GM12892 (cell line): ENCODE results near the gene SLC44A3. TPM values are rescaled to one million over a fixed set of nuclear protein-coding genes. Genes with fewer than 3 reads are reported as not detected.

Experiments used
- DNase-seq: peaks from one replicate; pipeline ENCODE4 v3.0.0; 2011; ENCODE audit not compliant: insufficient read length
- FAIRE-seq: peaks from 2 replicates; lab custom pipeline; 2011; peaks lifted over from hg19 to GRCh38; lab: Jason Lieb, UNC
- POLR2A ChIP-seq: IDR thresholded peaks from 2 replicates; pipeline ENCODE4 v1.6.1; 2011; ENCODE audit warnings: low read depth, low read length, control low read depth
- POLR2AphosphoS5 ChIP-seq: IDR thresholded peaks from 2 replicates; pipeline ENCODE4 v1.6.1; 2011; ENCODE audit warnings: low read depth, low read length, control low read depth
- TAF1 ChIP-seq: IDR thresholded peaks from 2 replicates; pipeline ENCODE4 v1.6.1; 2011; ENCODE audit warnings: low read depth, mild to moderate bottlenecking, control low read depth, low read length, borderline replicate concordance
- polyA plus RNA-seq: library from polyadenylated mRNA; unstranded; fragments of >200 nt; gene quantifications from one replicate; pipeline ENCODE4 v1.2.1, GENCODE V29; 2012; ENCODE audit warnings: missing spikeins, inconsistent platforms; ENCODE audit not compliant: missing spikeins

Gene SLC44A3, protein sequence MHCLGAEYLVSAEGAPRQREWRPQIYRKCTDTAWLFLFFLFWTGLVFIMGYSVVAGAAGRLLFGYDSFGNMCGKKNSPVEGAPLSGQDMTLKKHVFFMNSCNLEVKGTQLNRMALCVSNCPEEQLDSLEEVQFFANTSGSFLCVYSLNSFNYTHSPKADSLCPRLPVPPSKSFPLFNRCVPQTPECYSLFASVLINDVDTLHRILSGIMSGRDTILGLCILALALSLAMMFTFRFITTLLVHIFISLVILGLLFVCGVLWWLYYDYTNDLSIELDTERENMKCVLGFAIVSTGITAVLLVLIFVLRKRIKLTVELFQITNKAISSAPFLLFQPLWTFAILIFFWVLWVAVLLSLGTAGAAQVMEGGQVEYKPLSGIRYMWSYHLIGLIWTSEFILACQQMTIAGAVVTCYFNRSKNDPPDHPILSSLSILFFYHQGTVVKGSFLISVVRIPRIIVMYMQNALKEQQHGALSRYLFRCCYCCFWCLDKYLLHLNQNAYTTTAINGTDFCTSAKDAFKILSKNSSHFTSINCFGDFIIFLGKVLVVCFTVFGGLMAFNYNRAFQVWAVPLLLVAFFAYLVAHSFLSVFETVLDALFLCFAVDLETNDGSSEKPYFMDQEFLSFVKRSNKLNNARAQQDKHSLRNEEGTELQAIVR
- not detected for polyA plus RNA-seq

DNA sequence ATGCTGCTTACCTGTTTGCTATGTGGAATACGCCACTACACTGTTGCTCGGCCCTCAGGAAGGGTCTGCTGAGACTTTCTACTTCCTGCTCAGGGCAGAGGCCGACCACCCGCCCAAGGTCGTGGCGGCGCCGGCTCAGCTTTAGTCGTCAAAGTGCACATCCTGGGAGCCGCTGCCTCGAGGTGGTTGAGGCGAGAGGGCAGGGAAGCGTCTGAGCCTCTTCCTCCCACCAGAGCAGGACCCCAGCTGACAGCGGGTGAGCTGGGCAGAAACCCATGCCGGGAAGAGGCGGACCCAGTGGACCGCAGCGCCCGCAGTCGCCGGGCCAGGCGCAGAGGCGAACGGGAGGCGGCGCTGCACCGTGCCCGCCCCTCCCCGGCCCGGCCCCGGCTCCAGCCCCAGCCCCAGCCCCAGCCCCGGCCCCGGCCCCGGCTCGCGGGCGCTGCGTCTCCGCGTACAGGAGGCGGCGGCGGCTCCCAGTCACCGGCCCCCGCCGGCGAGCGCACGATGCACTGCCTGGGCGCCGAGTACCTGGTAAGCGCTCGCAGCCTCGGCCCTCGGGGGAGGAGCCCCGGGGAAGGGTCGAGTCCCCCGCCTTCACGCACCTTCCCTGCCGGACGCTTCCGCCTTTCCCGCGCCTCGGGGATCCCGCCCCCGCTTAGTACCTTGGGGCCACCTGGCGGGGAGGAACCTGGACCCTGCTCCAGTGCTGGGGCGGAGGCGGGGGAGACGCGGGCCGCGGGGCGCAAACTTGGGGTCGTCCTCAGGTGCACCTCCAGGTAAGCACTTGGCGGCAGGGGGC, at the start of gene SLC44A3:
Gene SLC44A3, plus strand, starts transcription at position 413 of the 802 bp plus-strand sequence. Its CDS starts 95 bp downstream, at position 508.
- FAIRE-seq = no peak
- no peak for DNase-seq
- no peak for TF ChIP-seq TAF1
- TF ChIP-seq POLR2A = no peak
- no peak for TF ChIP-seq POLR2AphosphoS5

DNA sequence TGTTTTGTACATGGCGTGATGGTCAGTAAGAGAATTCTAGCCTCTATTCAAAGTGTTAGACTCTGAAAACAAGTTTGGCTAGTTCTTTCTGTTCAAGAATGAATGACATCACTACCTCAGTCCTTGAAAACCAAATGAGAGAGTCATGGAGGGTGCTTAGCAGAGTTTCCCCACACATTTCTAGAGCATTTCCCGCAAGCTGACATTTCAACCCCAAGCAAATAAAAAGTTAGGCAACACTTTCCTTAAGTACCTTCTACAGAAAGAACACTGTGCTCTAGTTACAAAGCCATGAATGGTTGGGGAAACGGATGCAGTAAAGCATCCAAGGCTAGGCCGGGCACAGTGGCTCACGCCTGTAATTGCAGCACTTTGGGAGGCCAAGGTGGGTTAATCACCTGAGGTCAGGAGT, 47.9 kb upstream of the SLC44A3 start:
- no peak for DNase-seq
- no peak for TF ChIP-seq TAF1
- TF ChIP-seq POLR2A = no peak
- TF ChIP-seq POLR2AphosphoS5 = no peak
- no peak for FAIRE-seq

DNA sequence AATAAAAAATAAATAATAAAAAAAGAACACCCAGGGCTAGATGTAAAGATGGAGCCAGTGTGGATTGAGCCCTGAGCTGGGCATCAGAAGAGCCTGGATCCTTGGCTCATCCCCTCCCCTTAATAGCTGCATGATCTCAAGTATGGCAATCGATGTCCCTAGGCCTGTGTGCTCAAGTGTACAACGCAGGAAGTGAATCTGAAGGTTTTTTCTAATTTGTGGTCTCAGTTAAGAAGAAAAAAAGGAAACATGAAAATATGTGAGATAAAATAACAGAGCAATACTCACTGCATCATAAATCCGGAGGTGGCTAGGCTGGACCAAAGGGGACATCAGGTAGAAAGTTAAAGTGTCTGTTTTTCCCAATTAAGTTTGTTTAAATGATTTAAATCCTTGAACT, 47.3 kb upstream of the SLC44A3 start:
- DNase-seq = no peak
- TF ChIP-seq TAF1 = no peak
- TF ChIP-seq POLR2A = no peak
- no peak for TF ChIP-seq POLR2AphosphoS5
- FAIRE-seq = no peak

- no peak for TF ChIP-seq POLR2AphosphoS5
- no peak for TF ChIP-seq TAF1
- no peak for TF ChIP-seq POLR2A
- FAIRE-seq (no peak), DNase-seq (no peak)
These were observed 46.8 kb upstream of the SLC44A3 start for GRCh38 chr1:94773296-94773809.

GRCh38 chr1:94773931-94774422, 46.2 kb upstream of the SLC44A3 start:
- FAIRE-seq = no peak
- TF ChIP-seq POLR2A (no peak), POLR2AphosphoS5 (no peak), TAF1 (no peak)
- no peak for DNase-seq

DNA sequence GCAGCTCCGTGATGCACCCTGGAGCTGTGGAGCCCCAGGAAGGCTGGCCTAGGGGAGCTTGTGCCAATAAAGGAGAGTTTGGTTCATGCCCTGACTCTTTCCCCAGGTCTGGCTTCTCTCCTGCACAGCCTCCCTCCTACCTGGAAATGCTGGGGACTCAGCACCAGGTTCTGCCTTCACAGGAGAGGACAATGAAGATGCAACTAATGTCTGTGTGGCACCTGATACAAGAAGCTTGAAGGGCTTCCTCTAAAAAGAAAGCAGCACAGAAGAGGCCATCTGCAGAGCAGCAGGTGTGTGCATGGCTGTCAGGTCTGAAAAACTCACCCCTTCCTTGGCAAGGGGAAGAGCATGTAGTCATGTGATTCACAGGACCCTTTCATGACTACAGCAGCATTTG, 43.7 kb upstream of the SLC44A3 start:
- FAIRE-seq (no peak), DNase-seq (no peak)
- no peak for TF ChIP-seq POLR2AphosphoS5
- no peak for TF ChIP-seq POLR2A
- no peak for TF ChIP-seq TAF1

- no peak for TF ChIP-seq POLR2A
- TF ChIP-seq POLR2AphosphoS5 = no peak
- TF ChIP-seq TAF1 = no peak
- DNase-seq = no peak
- no peak for FAIRE-seq
These were observed 42.9 kb upstream of the SLC44A3 start for GRCh38 chr1:94777281-94777680.

DNA sequence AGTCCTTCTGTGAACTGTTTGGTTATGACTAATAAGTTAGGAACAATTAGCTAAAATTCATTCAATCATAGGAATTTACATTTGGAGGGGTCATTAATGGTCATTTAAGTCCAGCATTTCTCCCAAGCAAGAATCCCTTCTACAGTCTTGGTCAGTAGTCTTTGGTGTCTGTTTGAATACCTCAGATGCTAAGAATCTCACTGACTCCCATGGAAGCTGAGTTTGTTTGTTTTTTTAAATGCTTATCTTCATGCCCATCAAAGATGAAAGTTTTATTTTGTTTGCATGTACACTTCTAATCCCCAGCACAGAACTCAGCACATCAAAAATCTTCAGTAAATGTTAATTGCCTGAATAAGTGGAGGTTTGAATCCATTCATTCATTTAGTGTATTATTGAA, 41.3 kb upstream of the SLC44A3 start:
- DNase-seq (no peak), FAIRE-seq (no peak)
- TF ChIP-seq TAF1 = no peak
- no peak for TF ChIP-seq POLR2A
- TF ChIP-seq POLR2AphosphoS5 = no peak

- no peak for DNase-seq
- TF ChIP-seq TAF1 (no peak), POLR2A (no peak), POLR2AphosphoS5 (no peak)
- FAIRE-seq = no peak
These were observed 36.6 kb upstream of the SLC44A3 start for GRCh38 chr1:94783342-94784189.

GRCh38 chr1:94784190-94784515, 36.0 kb upstream of the SLC44A3 start:
- no peak for DNase-seq
- no peak for FAIRE-seq

More at GRCh38 chr1:94784190-94784515, 36.0 kb upstream of the SLC44A3 start:
- no peak for TF ChIP-seq POLR2AphosphoS5
- TF ChIP-seq TAF1 = no peak
- no peak for TF ChIP-seq POLR2A
